K562 (cell line): ENCODE measurements around the gene PPIE.

ENCODE experiments used
- CXXC5 ChIP-seq: fragments of 250-450 bp; sonication (Bioruptor Pico); IDR thresholded peaks from 2 replicates; pipeline ENCODE4 v1.8.0; 2022; ENCODE audit warnings: inconsistent platforms, mild to moderate bottlenecking, moderate library complexity
- NCOR1 ChIP-seq: fragments of 450-650 bp; IDR thresholded peaks from 2 replicates; pipeline ENCODE4 v1.6.1; 2016; ENCODE audit warnings: mild to moderate bottlenecking, moderate library complexity
- NRF1 ChIP-seq, 2 experiments: fragments of 450-650 bp; IDR thresholded peaks in 1 of 2; conservative IDR thresholded peaks in 1 of 2; 2 replicates each; pipeline ENCODE4 v1.6.1; 2014; ENCODE audit warnings: mild to moderate bottlenecking in 2 of 2
- POLR2H ChIP-seq: IDR thresholded peaks from 2 replicates; pipeline ENCODE4 v1.6.1; 2016; ENCODE audit warnings: missing genetic modification characterization, low read depth, mild to moderate bottlenecking, control low read depth, missing compliant biosample characterization, moderate library complexity
- ZNF121 ChIP-seq: sonication (generic); formaldehyde crosslinking; conservative IDR thresholded peaks from 2 replicates; pipeline ENCODE4 v1.8.0; 2022; ENCODE audit warnings: missing genetic modification reagents
- TF ChIP-seq, protein P1 (sequence below), 3 experiments: IDR thresholded peaks in 2 of 3; conservative IDR thresholded peaks in 1 of 3; 2 replicates each; pipeline ENCODE4 v1.5.1; 2011 to 2012; ENCODE audit warnings: low read length in 3 of 3, mild to moderate bottlenecking in 3 of 3, control low read depth in 2 of 3, improper control_type of control experiment in 1 of 3, inconsistent platforms in 1 of 3, low read depth in 1 of 3, mixed read lengths in 1 of 3, moderate library complexity in 1 of 3; ENCODE audit not compliant: insufficient read depth in 2 of 3
- TF ChIP-seq, protein P2 (sequence below): sonication (generic); formaldehyde crosslinking; IDR thresholded peaks from 2 replicates; pipeline ENCODE4 v1.9.0; 2022; ENCODE audit warnings: mild to moderate bottlenecking, missing genetic modification reagents

DNA sequence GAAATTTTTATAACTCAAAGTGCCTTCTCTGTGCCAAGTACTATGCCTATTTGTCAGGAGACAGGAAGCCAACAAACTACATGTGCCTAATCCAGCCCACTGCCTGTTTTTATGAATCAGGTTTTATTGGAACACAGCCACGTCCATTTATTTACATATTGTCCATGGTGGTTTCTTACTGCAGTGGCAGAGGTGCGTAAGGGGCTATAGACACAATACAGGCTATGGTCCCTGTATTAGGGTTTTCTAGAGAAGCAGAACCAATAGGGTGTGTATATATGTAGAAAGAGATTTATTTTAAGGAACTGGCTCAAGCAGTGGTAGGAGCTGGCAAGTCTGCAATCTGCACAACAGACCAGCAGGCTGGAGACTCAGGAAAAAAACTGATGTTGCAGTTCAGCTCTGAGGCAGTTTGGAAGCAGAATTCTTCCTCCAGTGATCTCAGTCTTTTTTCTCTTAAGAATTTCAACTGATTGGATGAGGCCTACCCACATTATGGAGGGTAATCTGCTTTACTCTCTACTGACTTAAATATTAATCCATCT is 15.4 kb downstream of the PPIE start:
- no peak for TF ChIP-seq ZNF121
- no peak for TF ChIP-seq NCOR1
- TF ChIP-seq CXXC5 (CRISPR knock-in tag), result no peak
- TF ChIP-seq POLR2H (tag), result no peak
- no peak for TF ChIP-seq NRF1 (conservative IDR thresholded peaks at IDR 0.05 in 1 of 2, IDR thresholded peaks at IDR 0.05 in 1 of 2)
- TF ChIP-seq, protein P1, sequence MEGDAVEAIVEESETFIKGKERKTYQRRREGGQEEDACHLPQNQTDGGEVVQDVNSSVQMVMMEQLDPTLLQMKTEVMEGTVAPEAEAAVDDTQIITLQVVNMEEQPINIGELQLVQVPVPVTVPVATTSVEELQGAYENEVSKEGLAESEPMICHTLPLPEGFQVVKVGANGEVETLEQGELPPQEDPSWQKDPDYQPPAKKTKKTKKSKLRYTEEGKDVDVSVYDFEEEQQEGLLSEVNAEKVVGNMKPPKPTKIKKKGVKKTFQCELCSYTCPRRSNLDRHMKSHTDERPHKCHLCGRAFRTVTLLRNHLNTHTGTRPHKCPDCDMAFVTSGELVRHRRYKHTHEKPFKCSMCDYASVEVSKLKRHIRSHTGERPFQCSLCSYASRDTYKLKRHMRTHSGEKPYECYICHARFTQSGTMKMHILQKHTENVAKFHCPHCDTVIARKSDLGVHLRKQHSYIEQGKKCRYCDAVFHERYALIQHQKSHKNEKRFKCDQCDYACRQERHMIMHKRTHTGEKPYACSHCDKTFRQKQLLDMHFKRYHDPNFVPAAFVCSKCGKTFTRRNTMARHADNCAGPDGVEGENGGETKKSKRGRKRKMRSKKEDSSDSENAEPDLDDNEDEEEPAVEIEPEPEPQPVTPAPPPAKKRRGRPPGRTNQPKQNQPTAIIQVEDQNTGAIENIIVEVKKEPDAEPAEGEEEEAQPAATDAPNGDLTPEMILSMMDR (IDR thresholded peaks at IDR 0.05 in 2 of 3, conservative IDR thresholded peaks at IDR 0.05 in 1 of 3; ENCODE audit: insufficient read depth in 2 of 3, low read depth in 1 of 3, low read length in 3 of 3), result no peak
- TF ChIP-seq, protein P2, sequence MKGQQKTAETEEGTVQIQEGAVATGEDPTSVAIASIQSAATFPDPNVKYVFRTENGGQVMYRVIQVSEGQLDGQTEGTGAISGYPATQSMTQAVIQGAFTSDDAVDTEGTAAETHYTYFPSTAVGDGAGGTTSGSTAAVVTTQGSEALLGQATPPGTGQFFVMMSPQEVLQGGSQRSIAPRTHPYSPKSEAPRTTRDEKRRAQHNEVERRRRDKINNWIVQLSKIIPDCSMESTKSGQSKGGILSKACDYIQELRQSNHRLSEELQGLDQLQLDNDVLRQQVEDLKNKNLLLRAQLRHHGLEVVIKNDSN, result no peak
